ENCODE results near the gene JARID2.

DNA sequence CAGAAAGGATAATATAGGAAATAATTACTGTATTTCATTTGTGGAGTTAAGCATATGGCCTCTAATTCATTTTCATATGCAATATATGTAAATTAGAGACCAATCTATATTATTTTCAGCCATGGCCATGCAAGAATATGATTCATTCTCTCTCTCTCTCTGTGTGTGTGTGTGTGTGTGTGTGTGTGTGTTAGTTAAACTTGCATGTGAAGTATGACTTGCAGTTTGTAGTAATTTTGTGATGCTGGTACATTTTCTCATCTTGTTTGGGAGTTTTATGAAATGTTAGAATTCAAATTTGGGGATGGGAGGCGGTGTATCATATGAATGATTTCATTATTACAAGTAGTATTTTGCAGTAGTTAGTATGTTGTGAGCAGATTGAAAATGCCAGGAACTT lies 74.8 kb downstream of the JARID2 start:
- TF ChIP-seq EZH2 (IDR thresholded peaks at IDR 0.05) (no peak), POLR2AphosphoS5 (IDR thresholded peaks at IDR 0.05; ENCODE audit: borderline replicate concordance, low read depth, low read length) (no peak)
